ENCODE data around the gene PCDHGA1. TPM values are rescaled to one million over a fixed set of nuclear protein-coding genes. Genes with fewer than 3 reads are reported as not detected.

PCDHGA1 gene
- total and polyA plus RNA-seq, 9 of the 15 experiments (the other 6 are each of a cell fraction or from before 2014, with no cell fraction given) = 0.05 to 0.26 (median 0.18) TPM; not detected in 2

GRCh38 chr5:141560725-141561483 lies 230.6 kb downstream of the PCDHGA1 start (continued):
- TF ChIP-seq, protein P1, sequence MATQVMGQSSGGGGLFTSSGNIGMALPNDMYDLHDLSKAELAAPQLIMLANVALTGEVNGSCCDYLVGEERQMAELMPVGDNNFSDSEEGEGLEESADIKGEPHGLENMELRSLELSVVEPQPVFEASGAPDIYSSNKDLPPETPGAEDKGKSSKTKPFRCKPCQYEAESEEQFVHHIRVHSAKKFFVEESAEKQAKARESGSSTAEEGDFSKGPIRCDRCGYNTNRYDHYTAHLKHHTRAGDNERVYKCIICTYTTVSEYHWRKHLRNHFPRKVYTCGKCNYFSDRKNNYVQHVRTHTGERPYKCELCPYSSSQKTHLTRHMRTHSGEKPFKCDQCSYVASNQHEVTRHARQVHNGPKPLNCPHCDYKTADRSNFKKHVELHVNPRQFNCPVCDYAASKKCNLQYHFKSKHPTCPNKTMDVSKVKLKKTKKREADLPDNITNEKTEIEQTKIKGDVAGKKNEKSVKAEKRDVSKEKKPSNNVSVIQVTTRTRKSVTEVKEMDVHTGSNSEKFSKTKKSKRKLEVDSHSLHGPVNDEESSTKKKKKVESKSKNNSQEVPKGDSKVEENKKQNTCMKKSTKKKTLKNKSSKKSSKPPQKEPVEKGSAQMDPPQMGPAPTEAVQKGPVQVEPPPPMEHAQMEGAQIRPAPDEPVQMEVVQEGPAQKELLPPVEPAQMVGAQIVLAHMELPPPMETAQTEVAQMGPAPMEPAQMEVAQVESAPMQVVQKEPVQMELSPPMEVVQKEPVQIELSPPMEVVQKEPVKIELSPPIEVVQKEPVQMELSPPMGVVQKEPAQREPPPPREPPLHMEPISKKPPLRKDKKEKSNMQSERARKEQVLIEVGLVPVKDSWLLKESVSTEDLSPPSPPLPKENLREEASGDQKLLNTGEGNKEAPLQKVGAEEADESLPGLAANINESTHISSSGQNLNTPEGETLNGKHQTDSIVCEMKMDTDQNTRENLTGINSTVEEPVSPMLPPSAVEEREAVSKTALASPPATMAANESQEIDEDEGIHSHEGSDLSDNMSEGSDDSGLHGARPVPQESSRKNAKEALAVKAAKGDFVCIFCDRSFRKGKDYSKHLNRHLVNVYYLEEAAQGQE (IDR thresholded peaks at IDR 0.05; ENCODE audit: borderline replicate concordance) = peak; percentile 37; the same call in 1 of the 2 replicates
- TF ChIP-seq, protein P1 (CRISPR knock-in tag; IDR thresholded peaks at IDR 0.05; ENCODE audit: low read depth) = no peak
- TF ChIP-seq RAD51 (IDR thresholded peaks at IDR 0.05; ENCODE audit: borderline replicate concordance, low read depth) = peak; percentile 48; the same call in 1 of the 2 replicates
- no peak for TF ChIP-seq PRPF4 (IDR thresholded peaks at IDR 0.05; ENCODE audit: insufficient read depth, low read depth, low read length, poor library complexity, severe bottlenecking)
- TF ChIP-seq ZNF398 (CRISPR knock-in tag; IDR thresholded peaks at IDR 0.05) = no peak
- no peak for TF ChIP-seq ADNP (tag; IDR thresholded peaks at IDR 0.05)
- peak; percentile 92 for TF ChIP-seq NFIC (IDR thresholded peaks at IDR 0.05)
- no peak for TF ChIP-seq HDAC6 (IDR thresholded peaks at IDR 0.05; ENCODE audit: low read depth, low read length)
- TF ChIP-seq STAT5B (CRISPR knock-in tag; IDR thresholded peaks at IDR 0.05) = no peak
- TF ChIP-seq, protein P2, sequence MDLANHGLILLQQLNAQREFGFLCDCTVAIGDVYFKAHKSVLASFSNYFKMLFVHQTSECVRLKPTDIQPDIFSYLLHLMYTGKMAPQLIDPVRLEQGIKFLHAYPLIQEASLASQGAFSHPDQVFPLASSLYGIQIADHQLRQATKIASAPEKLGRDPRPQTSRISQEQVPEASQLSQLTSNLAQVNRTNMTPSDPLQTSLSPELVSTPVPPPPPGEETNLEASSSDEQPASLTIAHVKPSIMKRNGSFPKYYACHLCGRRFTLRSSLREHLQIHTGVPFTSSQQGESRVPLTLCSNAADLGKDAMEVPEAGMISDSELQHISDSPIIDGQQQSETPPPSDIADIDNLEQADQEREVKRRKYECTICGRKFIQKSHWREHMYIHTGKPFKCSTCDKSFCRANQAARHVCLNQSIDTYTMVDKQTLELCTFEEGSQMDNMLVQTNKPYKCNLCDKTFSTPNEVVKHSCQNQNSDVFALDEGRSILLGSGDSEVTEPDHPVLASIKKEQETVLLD (IDR thresholded peaks at IDR 0.05) = no peak
- TF ChIP-seq ETS1 (conservative IDR thresholded peaks at IDR 0.05; ENCODE audit: control insufficient read depth, low read depth, low read length) = no peak
- peak; percentile 50; the same call in 1 of the 2 replicates for TF ChIP-seq ATF7 (IDR thresholded peaks at IDR 0.05)
- no peak for TF ChIP-seq DMBX1 (CRISPR knock-in tag; IDR thresholded peaks at IDR 0.05; ENCODE audit: borderline replicate concordance)
- no peak for TF ChIP-seq SIX5 (IDR thresholded peaks at IDR 0.05; ENCODE audit: borderline replicate concordance in 1 of 2, insufficient read depth in 1 of 2, low read depth in 1 of 2, low read length in 2 of 2)

Data from K562 (cell line).